GM19455 (cell line): ENCODE measurements around the gene CEP135.
"Not testable (repeated sequence)": the region's sequence is repeated elsewhere in the genome, so short reads cannot be mapped to it uniquely, and the experiment has no call there.

Experiments used
- ATAC-seq: cut with Tn5 transposase; IDR thresholded peaks from one replicate; pipeline ENCODE4 v1.9.1; 2021; ENCODE audit not compliant: unreplicated experiment

The CEP135 gene

GRCh38 chr4:55948726-55949481, at the start of gene CEP135:
Gene CEP135, plus strand, starts transcription at chr4:55948945. Its CDS starts 3,186 bp downstream, at chr4:55952131.
- ATAC-seq, result peak; percentile 74

- no peak for ATAC-seq
Measured at GRCh38 chr4:55902677-55903076, 46.1 kb upstream of the CEP135 start.

- ATAC-seq, result no peak
Measured at GRCh38 chr4:55903577-55903976, 45.2 kb upstream of the CEP135 start.

- no peak for ATAC-seq
Measured at GRCh38 chr4:55904576-55904975, 44.2 kb upstream of the CEP135 start.

- ATAC-seq, result no peak
Measured at GRCh38 chr4:55906323-55906722, 42.4 kb upstream of the CEP135 start.

- ATAC-seq, result no peak
Measured at GRCh38 chr4:55906989-55907388, 41.8 kb upstream of the CEP135 start.

- ATAC-seq, result no peak
Measured at GRCh38 chr4:55907469-55907868, 41.3 kb upstream of the CEP135 start.

GRCh38 chr4:55910140-55910539, 38.6 kb upstream of the CEP135 start:
- ATAC-seq, result no peak

- no peak for ATAC-seq
Measured at GRCh38 chr4:55912249-55912648, 36.5 kb upstream of the CEP135 start.

GRCh38 chr4:55920571-55920970, 28.2 kb upstream of the CEP135 start:
- ATAC-seq, result no peak

GRCh38 chr4:55921093-55921492, 27.7 kb upstream of the CEP135 start:
- no peak for ATAC-seq

GRCh38 chr4:55925241-55925640, 23.5 kb upstream of the CEP135 start:
- no peak for ATAC-seq

GRCh38 chr4:55926610-55927009, 22.1 kb upstream of the CEP135 start:
- ATAC-seq, result no peak

GRCh38 chr4:55927803-55928437, 20.8 kb upstream of the CEP135 start:
- no peak for ATAC-seq

GRCh38 chr4:55928846-55929245, 19.9 kb upstream of the CEP135 start:
- no peak for ATAC-seq

- no peak for ATAC-seq
Measured at GRCh38 chr4:55931043-55931442, 17.7 kb upstream of the CEP135 start.

GRCh38 chr4:55931833-55932232, 16.9 kb upstream of the CEP135 start:
- ATAC-seq, result no peak

GRCh38 chr4:55932511-55932910, 16.2 kb upstream of the CEP135 start:
- no peak for ATAC-seq

GRCh38 chr4:55933611-55934010, 15.1 kb upstream of the CEP135 start:
- ATAC-seq, result no peak

GRCh38 chr4:55935907-55936306, 12.8 kb upstream of the CEP135 start:
- ATAC-seq, result not testable (repeated sequence)

- no peak for ATAC-seq
Measured at GRCh38 chr4:55938481-55938880, 10.3 kb upstream of the CEP135 start.

- no peak for ATAC-seq
Measured at GRCh38 chr4:55939421-55939820, 9.3 kb upstream of the CEP135 start.
